ENCODE data around the gene DGKQ. TPM values are rescaled to one million over a fixed set of nuclear protein-coding genes. Genes with fewer than 3 reads are reported as not detected.

The DGKQ gene
- total and polyA plus RNA-seq, 2 donors (not counting 3 experiments of a cell fraction or from before 2014, with no cell fraction given): 15.8 to 20.2 TPM

- DNase-seq (ENCODE audit: low read depth, low spot score): no peak
- no peak overlapping the region for H3K4me3 ChIP-seq (replicated peaks in 1 of 3; ENCODE audit: insufficient read depth in 1 of 3, low read depth in 1 of 3, low read length in 3 of 3)
- H3K27ac ChIP-seq (ENCODE audit: insufficient read depth, low read depth, low read length): no peak overlapping the region
- H3K9me1 ChIP-seq (replicated peaks; ENCODE audit: control insufficient read depth, extremely low read depth, insufficient read depth, low read length): no peaks in the 10 kb centered on the region
- H2AFZ ChIP-seq (ENCODE audit: low read depth, low read length): no peak overlapping the region
- BruUV-seq (replicated peaks): no TSS peak
- no peaks in the 10 kb centered on the region for H3K9me3 ChIP-seq (replicated peaks; ENCODE audit: control insufficient read depth, insufficient read depth, low read length)
- H3K4me1 ChIP-seq (ENCODE audit: control insufficient read depth, extremely low read depth, insufficient read depth, low read length): peaks cover 8% of the 10 kb centered on the region
- ChIA-PET CTCF (no interaction called here), POLR2A (no interaction called here)
- no peaks in the 10 kb centered on the region for H3K27me3 ChIP-seq (ENCODE audit: control insufficient read depth in 2 of 2, insufficient read depth in 2 of 2, low read length in 2 of 2)
- no peak overlapping the region for H3K4me2 ChIP-seq (ENCODE audit: insufficient read depth, low read length)
- dilution Hi-C loops (cut with MboI; ENCODE audit: extremely low pct_ligation_motif_present, low sequenced_read_pairs) (no loop called here), intact Hi-C loops (cut with micrococcal nuclease) (loop anchor here (2.0 kb wide), 1 partner anchor 28 kb away; no protein-coding TSS in a partner anchor)
- peaks cover 51% of the 10 kb centered on the region for H3K79me2 ChIP-seq (ENCODE audit: control insufficient read depth, insufficient read depth, low read length)
- no peak for TF ChIP-seq MYC (IDR thresholded peaks at IDR 0.05; ENCODE audit: low read depth, low read length)
- TF ChIP-seq FOS (IDR thresholded peaks at IDR 0.05; ENCODE audit: borderline replicate concordance, insufficient read depth, low read length): no peak
- no peak for TF ChIP-seq GATA2 (IDR thresholded peaks at IDR 0.05; ENCODE audit: insufficient read depth, insufficient read length, low read depth, low read length)
- TF ChIP-seq POLR2AphosphoS5 (IDR thresholded peaks at IDR 0.05; ENCODE audit: insufficient read depth, low read depth, low read length): no peak
- no peak for TF ChIP-seq JUN (IDR thresholded peaks at IDR 0.05; ENCODE audit: borderline replicate concordance, insufficient read depth, insufficient read length, low read depth)
- no peak for FAIRE-seq
- H3K36me3 ChIP-seq (ENCODE audit: control insufficient read depth in 2 of 2, extremely low read depth in 1 of 2, insufficient read depth in 2 of 2, low read length in 2 of 2): peaks cover 4 to 9% of the 10 kb centered on the region in 2 experiments
- H4K20me1 ChIP-seq (replicated peaks; ENCODE audit: control insufficient read depth, extremely low read depth, insufficient read depth, low read length): peaks cover 5% of the 10 kb centered on the region
- no peak overlapping the region for H3K9ac ChIP-seq (replicated peaks; ENCODE audit: extremely low read depth, insufficient read depth, low read length)
These were observed 58.8 kb downstream of the DGKQ start for GRCh38 chr4:914531-914930.

DNA sequence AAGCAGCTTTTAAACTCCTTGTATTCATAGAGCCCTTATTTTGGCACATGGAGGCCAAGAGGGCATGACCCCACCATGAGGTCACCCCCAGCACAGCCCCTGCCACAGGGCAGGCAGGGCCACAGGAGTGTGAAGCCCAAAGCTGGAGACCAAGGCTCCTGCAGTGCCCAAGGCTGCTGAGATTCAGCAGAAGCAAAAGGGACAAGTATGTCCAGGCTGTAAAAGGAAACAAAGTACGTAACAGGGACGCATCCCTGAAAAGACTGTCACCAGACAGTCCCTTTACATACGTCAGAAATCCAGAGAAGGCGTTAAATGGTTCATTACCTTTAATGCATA is 60.1 kb downstream of the DGKQ start:
- H3K4me3 ChIP-seq (replicated peaks in 1 of 3; ENCODE audit: insufficient read depth in 1 of 3, low read depth in 1 of 3, low read length in 3 of 3): no peak overlapping the region
- no peak overlapping the region for H3K4me2 ChIP-seq (ENCODE audit: insufficient read depth, low read length)
- POLR2A ChIA-PET: no interaction called here
- H3K9me3 ChIP-seq (replicated peaks; ENCODE audit: control insufficient read depth, insufficient read depth, low read length): no peaks in the 10 kb centered on the region
- H3K27me3 ChIP-seq (ENCODE audit: control insufficient read depth in 2 of 2, insufficient read depth in 2 of 2, low read length in 2 of 2): no peaks in the 10 kb centered on the region
- no peak overlapping the region for H2AFZ ChIP-seq (ENCODE audit: low read depth, low read length)
- dilution Hi-C loops (cut with MboI; ENCODE audit: extremely low pct_ligation_motif_present, low sequenced_read_pairs) (no loop called here), intact Hi-C loops (cut with micrococcal nuclease) (no loop called here)
- TF ChIP-seq CTCF (IDR thresholded peaks at IDR 0.05; ENCODE audit: extremely low read depth in 1 of 2, insufficient read depth in 1 of 2, low read depth in 1 of 2, low read length in 2 of 2) (no peak), POLR2A (IDR thresholded peaks at IDR 0.05; ENCODE audit: low read depth, low read length) (no peak), MAX (IDR thresholded peaks at IDR 0.05; ENCODE audit: insufficient read depth, insufficient read length) (no peak), FOS (IDR thresholded peaks at IDR 0.05; ENCODE audit: borderline replicate concordance, insufficient read depth, low read length) (no peak), GATA2 (IDR thresholded peaks at IDR 0.05; ENCODE audit: insufficient read depth, insufficient read length, low read depth, low read length) (no peak), POLR2AphosphoS5 (IDR thresholded peaks at IDR 0.05; ENCODE audit: insufficient read depth, low read depth, low read length) (no peak), JUN (IDR thresholded peaks at IDR 0.05; ENCODE audit: borderline replicate concordance, insufficient read depth, insufficient read length, low read depth) (no peak), EZH2 (IDR thresholded peaks at IDR 0.05; ENCODE audit: borderline replicate concordance, low read depth, low read length, severe bottlenecking) (no peak), MYC (IDR thresholded peaks at IDR 0.05; ENCODE audit: low read depth, low read length) (no peak)
- DNase-seq (ENCODE audit: low read depth, low spot score) (no peak), FAIRE-seq (no peak)
- peaks cover 4 to 9% of the 10 kb centered on the region in 2 experiments for H3K36me3 ChIP-seq (ENCODE audit: control insufficient read depth in 2 of 2, extremely low read depth in 1 of 2, insufficient read depth in 2 of 2, low read length in 2 of 2)
- H3K4me1 ChIP-seq (ENCODE audit: control insufficient read depth, extremely low read depth, insufficient read depth, low read length): peaks cover 10% of the 10 kb centered on the region
- no peak overlapping the region for H3K9ac ChIP-seq (replicated peaks; ENCODE audit: extremely low read depth, insufficient read depth, low read length)
- no peak overlapping the region for H3K27ac ChIP-seq (ENCODE audit: insufficient read depth, low read depth, low read length)
- H3K79me2 ChIP-seq (ENCODE audit: control insufficient read depth, insufficient read depth, low read length): peaks cover 41% of the 10 kb centered on the region
- H4K20me1 ChIP-seq (replicated peaks; ENCODE audit: control insufficient read depth, extremely low read depth, insufficient read depth, low read length): peaks cover 5% of the 10 kb centered on the region
- BruUV-seq (replicated peaks): no TSS peak
- H3K9me1 ChIP-seq (replicated peaks; ENCODE audit: control insufficient read depth, extremely low read depth, insufficient read depth, low read length): no peaks in the 10 kb centered on the region
- CTCF ChIA-PET: no interaction called here

Data from endothelial cell of umbilical vein (primary cell).